K562 (cell line): ENCODE measurements around the gene NSRP1. TPM values are rescaled to one million over a fixed set of nuclear protein-coding genes. Genes with fewer than 3 reads are reported as not detected.
A peak's percentile ranks its signal among the peaks of the same experiment; 100 is the strongest.

Experiments
- ATAC-seq: fragments of 200-7000 bp; cut with Tn5 transposase; 3 replicates; pipeline ENCODE4 v1.9.1; 2020; ENCODE audit warnings: moderate library complexity
- BruUV-seq: library from RNA; stranded (reverse); fragments of 400-500 nt; replicated peaks from 2 replicates; lab custom pipeline; 2021; lab: Mats Ljungman, UMichigan
- CTCF ChIA-PET: fragments of 300-600 bp; formaldehyde crosslinking; extraction: SDS; loops from one replicate; lab custom pipeline; 2021; ENCODE audit warnings: low intra/inter-chr PET ratio; lab: Yijun Ruan, JAX
- POLR2A ChIA-PET: fragments of 300-600, 350-650 bp; sonication (Branson Sonifier 250); formaldehyde crosslinking; extraction: SDS; loops from one replicate; lab custom pipeline; 2021; ENCODE audit warnings: antibody characterized with exemption, inconsistent platforms; lab: Yijun Ruan, JAX
- DNase-seq, 4 experiments: peaks; one replicate each; pipeline versions ENCODE4 v3.0.0 to v3.0.0-alpha.2; 2011 to 2018; ENCODE audit warnings: low spot score in 3 of 4, mixed read lengths in 3 of 4; ENCODE audit errors: extremely low read depth in 1 of 4
- FAIRE-seq: peaks from 2 replicates; lab custom pipeline; 2011; peaks lifted over from hg19 to GRCh38; lab: Jason Lieb, UNC
- H2AFZ ChIP-seq: 2 replicates; pipeline ENCODE4 v1.6.0; 2011; ENCODE audit warnings: low read depth, low read length, control low read depth, inconsistent platforms
- H3K27ac ChIP-seq: fragments of 200-600 bp; 3 replicates; pipeline ENCODE4 v1.8.0; 2011; ENCODE audit warnings: low read depth, mild to moderate bottlenecking, control low read depth, inconsistent platforms, low read length, moderate library complexity, mixed read lengths; ENCODE audit errors: extremely low read depth
- H3K27me3 ChIP-seq, 2 experiments: fragments of 300-600 bp in 1 of 2; 2 replicates in 1 of 2; 3 replicates in 1 of 2; pipeline versions ENCODE4 v1.6.0 to v1.8.0; 2011; ENCODE audit warnings: inconsistent platforms in 2 of 2, low read length in 2 of 2, mild to moderate bottlenecking in 1 of 2, mixed read lengths in 1 of 2, moderate library complexity in 1 of 2; ENCODE audit not compliant: control insufficient read depth in 2 of 2, insufficient read depth in 2 of 2
- H3K36me3 ChIP-seq: fragments of 300-600 bp; 3 replicates; pipeline ENCODE4 v1.8.0; 2011; ENCODE audit warnings: mild to moderate bottlenecking, low read length, inconsistent platforms; ENCODE audit not compliant: control insufficient read depth, insufficient read depth
- H3K4me1 ChIP-seq, 2 experiments: fragments of 200-600 bp in 1 of 2; replicated peaks in 1 of 2; 2 replicates in 1 of 2; 3 replicates in 1 of 2; pipeline versions ENCODE4 v1.5.1 to v1.8.0; 2011; ENCODE audit warnings: inconsistent platforms in 2 of 2, low read length in 2 of 2, mild to moderate bottlenecking in 1 of 2, mixed read lengths in 1 of 2, moderate library complexity in 1 of 2; ENCODE audit not compliant: control insufficient read depth in 2 of 2, insufficient read depth in 2 of 2
- H3K4me2 ChIP-seq: 2 replicates; pipeline ENCODE4 v1.6.1; 2011; ENCODE audit warnings: low read length, control low read depth, inconsistent platforms, mixed read lengths; ENCODE audit not compliant: insufficient read depth
- H3K4me3 ChIP-seq: fragments of 200-600 bp; sonication (generic), shearing (Covaris generic); 2 replicates; pipeline ENCODE4 v1.5.1; 2016; ENCODE audit warnings: control low read depth, inconsistent platforms
- H3K79me2 ChIP-seq: fragments of 200-600 bp; 3 replicates; pipeline ENCODE4 v1.8.0; 2011; ENCODE audit warnings: low read length, inconsistent platforms; ENCODE audit not compliant: control insufficient read depth, insufficient read depth
- H3K9ac ChIP-seq, 2 experiments: 2 replicates each; pipeline versions ENCODE4 v1.6.0 to v1.6.1; 2011; ENCODE audit warnings: low read depth in 2 of 2, low read length in 2 of 2, control low read depth in 1 of 2, inconsistent platforms in 1 of 2, mild to moderate bottlenecking in 1 of 2, mixed read lengths in 1 of 2; ENCODE audit not compliant: insufficient read depth in 1 of 2
- H3K9me1 ChIP-seq: one replicate; pipeline ENCODE4 v1.6.0; 2011; ENCODE audit warnings: inconsistent platforms, mild to moderate bottlenecking, low read length, moderate library complexity; ENCODE audit not compliant: control insufficient read depth, insufficient read depth
- H3K9me3 ChIP-seq: replicated peaks from 2 replicates; pipeline ENCODE4 v1.5.1; 2011; ENCODE audit warnings: low read depth, low read length, inconsistent platforms; ENCODE audit not compliant: control insufficient read depth, insufficient read depth
- H4K20me1 ChIP-seq: replicated peaks from 2 replicates; pipeline ENCODE4 v1.6.1; 2011; ENCODE audit warnings: low read length, inconsistent platforms, mixed read lengths; ENCODE audit not compliant: control insufficient read depth, insufficient read depth
- CCAR2 ChIP-seq: fragments of 200-400 bp; formaldehyde crosslinking; IDR thresholded peaks from 2 replicates; pipeline ENCODE4 v1.6.1; 2017; ENCODE audit warnings: mild to moderate bottlenecking, low read depth, low read length
- ID3 ChIP-seq, 2 experiments: fragments of 250-450 bp in 1 of 2; fragments of 450-650 bp in 1 of 2; sonication (Bioruptor Pico) in 1 of 2; IDR thresholded peaks; 2 replicates each; pipeline versions ENCODE4 v1.6.1 to v1.8.0; 2016 to 2021; ENCODE audit warnings: mild to moderate bottlenecking in 2 of 2, moderate library complexity in 2 of 2, missing compliant biosample characterization in 1 of 2, missing genetic modification characterization in 1 of 2
- NCOA6 ChIP-seq: fragments of 450-650 bp; IDR thresholded peaks from 2 replicates; pipeline ENCODE4 v1.6.1; 2017; ENCODE audit warnings: mild to moderate bottlenecking
- ZBTB40 ChIP-seq, 2 experiments: fragments of 450-650 bp in 1 of 2; sonication (generic) in 1 of 2; formaldehyde crosslinking in 1 of 2; IDR thresholded peaks; 2 replicates each; pipeline versions ENCODE4 v1.7.1 to v1.9.0; 2016 to 2022; ENCODE audit warnings: inconsistent platforms in 1 of 2, mild to moderate bottlenecking in 1 of 2, missing genetic modification reagents in 1 of 2
- in situ Hi-C: fragments of 300-500 bp; cut with MboI; formaldehyde crosslinking; loops from 4 replicates; pipeline ENCODE4 v1.15.0; 2018; ENCODE audit warnings: inconsistent platforms, mixed read lengths
- intact Hi-C: fragments of 100-400 bp; cut with micrococcal nuclease; formaldehyde crosslinking; loops from 2 replicates; pipeline ENCODE4 v1.14.2; 2022
- polyA plus RNA-seq, 8 experiments: library from polyadenylated mRNA; depleted of rRNA in 4 of 8; stranded (reverse) in 5 of 8; unstranded in 3 of 8; fragments of >200 nt; fragmentation: Nextera tagmentation in 2 of 8; fragmentation: Illumina TruSeq in 1 of 8; extraction: Ambion mirVana in 2 of 8; extraction: Trizol in 1 of 8; gene quantifications; 2 replicates each; pipeline versions ENCODE4 v1.2.1 to v1.2.3, GENCODE V29; 2011 to 2014; ENCODE audit warnings: inconsistent platforms in 1 of 8, missing spikeins in 1 of 8
- total RNA-seq, 7 experiments: library from RNA; depleted of rRNA in 6 of 7; stranded (reverse); fragments of >200 nt in 6 of 7; fragmentation: Illumina TruSeq in 2 of 7; extraction: Trizol in 2 of 7; gene quantifications; 2 replicates each; pipeline versions ENCODE4 v1.2.1 to v1.2.3, GENCODE V29; 2011 to 2021; ENCODE audit warnings: low replicate concordance in 1 of 7

The NSRP1 gene
- total and polyA plus RNA-seq, 9 of the 15 experiments (the other 6 are each of a cell fraction or from before 2014, with no cell fraction given) = 18.4 to 68.6 (median 32.7) TPM

GRCh38 chr17:30113213-30113612, 3.4 kb upstream of the NSRP1 start:
- no peaks in the 10 kb centered on the region for H3K27me3 ChIP-seq
- H3K4me3 ChIP-seq = no peak overlapping the region
- DNase-seq (no peak), ATAC-seq (no peak), FAIRE-seq (no peak)
- peaks cover 21% of the 10 kb centered on the region for H3K79me2 ChIP-seq
- no peaks in the 10 kb centered on the region for H4K20me1 ChIP-seq
- CTCF ChIA-PET = no interaction called here
- no peaks in the 10 kb centered on the region for H3K9me3 ChIP-seq
- no peaks in the 10 kb centered on the region for H3K9me1 ChIP-seq
- no TSS peak for BruUV-seq
- H3K9ac ChIP-seq = no peak overlapping the region
- no peak overlapping the region for H3K4me2 ChIP-seq
- no peak overlapping the region for H3K27ac ChIP-seq
- H3K4me1 ChIP-seq = peaks cover 3 to 4% of the 10 kb centered on the region in 2 experiments; a peak in 2 of 5 replicates
- H2AFZ ChIP-seq = peak overlapping the region; percentile 1; the same call in 1 of the 2 replicates
- in situ Hi-C loops = loop anchor here (10.0 kb wide), 1 partner anchor 162 kb away; no protein-coding TSS in a partner anchor
- TF ChIP-seq CCAR2 = no peak
- no peak for TF ChIP-seq NCOA6
- no peak for TF ChIP-seq ID3 (CRISPR knock-in tag; IDR thresholded peaks at IDR 0.05)
- no peak for TF ChIP-seq ID3 (tag; IDR thresholded peaks at IDR 0.05)
- peak; percentile 85 for TF ChIP-seq ZBTB40 (IDR thresholded peaks at IDR 0.05)
- no peak for TF ChIP-seq ZBTB40 (CRISPR knock-in tag; IDR thresholded peaks at IDR 0.05)
- peaks cover 5% of the 10 kb centered on the region; the same call in 1 of the 3 replicates for H3K36me3 ChIP-seq
- POLR2A ChIA-PET = interaction anchor here (1.3 to 2.8 kb wide), 2 partner anchors 8 to 14 kb away, joined by 4 to 14 read pairs; no protein-coding TSS in a partner anchor
- intact Hi-C loops = no loop called here
